GM18870 (cell line): ENCODE data around the gene TEX36.
"Not testable (repeated sequence)": the region's sequence is repeated elsewhere in the genome, so short reads cannot be mapped to it uniquely, and the experiment has no call there.

Experiments used
- ATAC-seq: cut with Tn5 transposase; IDR thresholded peaks from one replicate; pipeline ENCODE4 v1.9.1; 2021; ENCODE audit warnings: moderate library complexity; ENCODE audit not compliant: unreplicated experiment

Gene TEX36

DNA sequence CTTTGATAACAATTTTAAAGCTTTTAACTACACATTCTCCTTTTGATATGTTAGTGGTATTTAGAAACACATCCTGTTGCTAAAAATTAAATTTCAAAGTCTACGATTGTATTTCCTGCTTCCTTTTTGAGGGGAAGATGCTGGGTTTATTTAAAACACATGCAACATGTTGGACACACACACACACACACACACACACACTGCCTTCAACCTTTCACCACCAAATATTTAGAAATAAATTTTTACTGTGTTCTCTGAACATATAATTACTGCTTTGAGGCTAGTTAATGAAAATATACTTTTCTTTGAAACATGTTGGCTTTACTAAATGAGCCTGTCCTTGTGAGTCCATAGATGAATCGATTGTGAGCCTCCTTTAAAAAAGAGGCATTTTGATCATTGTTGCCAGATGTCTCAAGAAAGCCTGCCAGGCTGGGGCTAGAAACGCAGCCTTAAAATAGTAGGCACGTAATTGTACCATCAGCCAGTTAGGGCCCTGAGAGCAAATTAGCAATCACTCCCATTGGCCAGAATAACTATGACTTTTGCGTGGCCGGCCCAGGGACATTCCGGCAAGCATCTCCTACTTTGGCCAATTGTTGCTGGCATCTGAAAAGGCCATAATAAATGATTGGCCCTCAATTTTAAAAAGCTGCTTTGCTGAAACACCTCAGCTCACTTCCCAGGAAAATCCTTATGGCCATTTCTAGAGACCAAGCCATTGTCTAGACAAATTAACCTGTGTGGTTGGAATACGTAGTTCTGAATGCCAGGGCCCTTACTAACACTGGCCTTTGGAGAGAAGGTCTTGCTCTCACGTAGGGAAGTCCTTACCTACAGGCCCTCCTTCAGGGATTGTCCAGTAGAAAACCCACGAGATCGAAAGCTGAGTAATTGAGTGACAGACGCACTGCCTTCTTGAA, 9.9 kb upstream of the TEX36 start:
- ATAC-seq, result no peak

DNA sequence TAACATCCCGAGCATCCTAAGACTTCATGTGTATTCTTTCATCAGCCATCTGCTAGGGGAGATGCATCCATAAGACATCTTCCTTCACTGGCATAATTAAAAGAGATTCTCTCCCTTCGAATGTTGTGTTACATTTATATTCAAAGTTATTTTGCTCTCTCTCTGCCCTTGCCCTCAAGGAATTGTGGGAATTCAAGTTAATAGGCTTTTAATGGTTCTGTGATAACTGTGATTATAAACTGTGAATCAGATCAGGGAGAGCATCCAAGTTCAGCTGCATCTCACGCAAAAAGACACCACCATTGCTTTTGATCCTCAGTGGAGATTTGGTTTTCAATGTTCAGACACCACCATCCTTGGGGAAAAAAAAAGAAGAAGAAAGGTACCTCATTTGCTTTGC, 9.2 kb upstream of the TEX36 start:
- ATAC-seq, result no peak

DNA sequence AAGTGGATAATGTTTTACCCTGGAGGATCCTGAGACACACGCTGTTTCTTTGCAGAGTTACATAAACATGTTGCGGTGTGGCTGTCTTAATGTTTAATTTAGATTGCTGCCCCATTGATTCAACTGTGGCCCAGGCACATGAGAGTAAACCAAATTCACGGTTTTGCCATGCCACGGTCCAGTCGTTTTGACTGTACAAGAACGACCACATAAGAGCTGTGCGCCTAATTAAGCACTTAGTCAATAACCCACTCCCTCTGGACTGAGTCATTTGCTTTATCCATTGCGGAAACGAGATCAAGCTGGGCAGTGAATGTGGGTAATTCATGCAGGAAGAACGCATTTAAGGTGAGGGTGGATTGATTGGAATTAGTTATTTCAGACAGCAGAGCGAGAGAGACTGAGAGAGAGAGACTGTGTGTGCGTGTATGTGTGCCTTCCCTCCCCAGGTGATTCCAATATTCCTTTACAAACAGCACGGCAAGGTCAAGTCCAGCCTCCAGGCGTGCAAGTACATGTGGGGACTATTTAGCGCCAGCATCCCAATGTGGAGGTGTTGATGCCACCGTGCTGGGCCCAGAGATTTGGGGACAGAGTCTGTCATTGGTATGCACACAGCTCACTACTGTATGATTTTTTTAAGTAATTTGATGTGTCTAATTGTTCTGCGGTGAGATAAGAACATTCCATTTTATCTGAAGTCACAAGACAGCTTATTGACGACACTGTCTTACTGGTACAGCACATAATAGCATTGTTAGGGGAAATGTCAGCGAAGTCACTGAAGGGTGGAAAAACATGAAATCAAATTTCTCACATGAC, 8.4 kb upstream of the TEX36 start:
- ATAC-seq, result no peak

DNA sequence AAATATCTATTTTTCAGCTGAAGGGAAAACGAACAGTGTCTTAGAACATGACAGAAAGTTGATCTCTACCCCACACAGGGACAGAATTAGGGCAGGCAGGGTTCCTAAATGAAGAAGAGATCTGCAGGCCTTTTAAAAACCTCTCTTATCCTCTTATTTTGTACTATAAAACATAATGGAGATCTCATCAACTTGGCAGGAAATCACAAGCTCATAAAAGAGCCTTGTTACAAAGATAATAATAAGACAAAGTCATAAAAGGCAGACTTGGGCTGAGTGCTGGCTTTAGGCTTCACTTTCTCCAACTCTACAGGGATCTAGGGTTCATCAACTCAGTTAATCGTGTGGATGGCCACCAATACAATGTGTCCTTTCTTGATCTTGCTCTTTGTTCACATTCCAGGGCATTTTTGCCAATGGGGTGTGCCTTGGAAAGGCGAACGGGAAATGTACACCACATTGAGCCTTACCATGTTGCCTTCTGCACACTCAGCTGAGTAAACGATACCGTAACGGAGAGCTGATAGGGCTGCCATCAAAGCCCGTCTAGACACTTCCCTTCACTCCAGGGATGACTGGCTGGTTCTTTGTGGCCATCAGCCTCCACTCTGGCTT, 7.1 kb upstream of the TEX36 start:
- ATAC-seq, result no peak

DNA sequence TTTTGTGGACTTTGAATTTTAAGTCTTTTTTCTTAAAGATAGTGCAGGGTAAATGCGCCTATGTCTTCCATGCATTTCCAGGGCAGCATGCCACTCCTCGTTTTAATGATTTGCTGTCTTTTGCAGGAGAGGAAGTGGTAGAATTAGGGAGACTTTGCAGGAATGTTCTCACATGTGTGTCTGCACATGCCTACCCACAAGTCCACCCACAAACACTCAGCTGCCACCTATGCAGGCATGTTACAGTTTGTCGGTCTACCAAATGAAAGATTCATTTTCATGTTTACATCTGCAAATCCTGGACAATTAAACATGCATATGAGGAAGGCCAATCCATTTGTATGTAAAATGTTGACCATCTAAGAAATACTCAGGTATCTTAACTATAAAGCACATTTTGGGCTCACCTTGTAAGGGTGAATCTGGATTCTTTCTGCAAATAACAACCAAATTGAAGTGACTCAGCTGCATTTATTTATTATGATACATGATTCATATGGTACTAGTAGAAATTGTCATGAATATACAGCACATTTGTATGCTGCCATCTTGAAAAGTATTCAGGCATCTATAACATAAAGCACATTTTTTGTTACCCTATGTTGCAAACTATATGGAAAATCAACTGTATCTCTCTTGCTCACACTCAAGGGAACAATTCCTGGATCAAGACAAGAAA, 4.7 kb upstream of the TEX36 start:
- ATAC-seq, result no peak

DNA sequence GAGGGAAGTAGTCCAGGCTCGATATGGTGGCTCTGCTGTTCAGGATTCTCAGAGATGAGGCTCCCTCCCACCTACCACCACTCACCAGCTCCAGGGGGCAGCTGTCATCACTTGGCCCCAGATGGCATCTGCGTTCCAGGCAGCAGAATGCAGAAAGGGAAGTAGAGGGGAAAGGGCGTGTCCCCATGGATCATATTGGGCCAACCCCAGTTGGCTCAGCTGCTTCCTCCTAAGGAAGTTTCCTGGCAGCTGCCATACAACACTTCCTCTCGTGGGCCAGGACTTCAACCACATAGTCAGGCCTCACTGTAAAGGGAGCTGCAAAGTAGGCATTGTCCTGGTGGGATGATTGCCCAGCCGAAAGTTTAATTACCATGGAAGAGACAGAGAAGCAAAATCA, 1.6 kb upstream of the TEX36 start:
- ATAC-seq, result no peak

DNA sequence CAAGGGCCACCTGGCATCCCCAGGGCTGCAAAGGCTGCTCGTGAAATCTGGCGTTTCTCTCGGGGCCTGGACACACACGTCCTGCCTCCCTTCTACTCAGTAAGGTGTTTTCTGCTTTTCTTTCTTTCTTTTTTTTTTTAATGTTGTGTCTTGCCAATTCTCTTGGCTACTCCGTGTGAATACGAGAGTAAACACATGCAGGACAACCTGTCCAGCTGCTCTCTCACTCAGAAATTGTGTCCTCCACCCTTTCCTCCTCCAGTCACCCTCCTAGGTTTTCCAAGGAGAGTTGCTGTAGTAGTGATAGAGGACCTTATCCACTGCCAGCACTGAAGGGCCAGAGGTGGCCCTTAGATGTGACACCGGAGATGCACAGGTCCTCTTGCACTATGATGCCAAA, 858 bp upstream of the TEX36 start:
- no peak for ATAC-seq

DNA sequence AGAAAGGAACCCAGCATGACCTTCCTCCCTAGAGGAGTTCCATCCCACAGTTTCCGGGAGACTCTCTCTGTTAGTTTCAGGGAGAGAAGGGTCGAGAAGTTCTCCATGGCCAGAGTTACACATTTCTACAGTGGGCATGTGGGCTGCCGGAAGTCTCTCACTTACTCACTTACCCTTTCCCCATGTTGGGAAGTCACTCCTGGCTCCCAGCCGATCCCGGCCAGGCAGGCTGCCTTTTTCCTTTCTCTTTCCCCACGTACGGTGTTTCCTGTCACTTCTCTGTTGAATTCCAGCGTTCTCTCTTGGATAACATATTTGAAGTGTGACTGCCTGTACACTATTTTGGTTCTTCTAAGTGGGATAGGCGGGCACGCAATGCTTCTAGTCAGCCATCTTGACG, 3.5 kb downstream of the TEX36 start:
- no peak for ATAC-seq

DNA sequence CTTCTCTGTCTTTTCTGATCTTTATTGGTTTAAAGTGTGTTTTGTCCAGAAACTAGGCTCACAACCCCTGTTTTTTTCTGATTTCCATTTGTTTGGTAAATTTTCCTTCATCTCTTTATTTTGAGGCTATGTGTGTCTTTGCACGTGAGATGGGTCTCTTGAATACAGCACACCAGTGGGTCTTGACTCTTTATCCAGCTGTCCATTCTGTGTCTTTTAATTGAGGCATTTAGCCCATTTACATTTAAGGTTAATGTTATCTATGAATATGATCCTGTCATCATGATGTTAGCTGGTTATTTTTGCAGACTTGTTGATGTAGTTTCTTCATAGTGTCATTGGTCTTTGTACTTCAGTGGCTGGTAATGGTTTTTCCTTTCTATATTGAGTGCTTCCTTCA, 10.1 kb downstream of the TEX36 start:
- no peak for ATAC-seq

DNA sequence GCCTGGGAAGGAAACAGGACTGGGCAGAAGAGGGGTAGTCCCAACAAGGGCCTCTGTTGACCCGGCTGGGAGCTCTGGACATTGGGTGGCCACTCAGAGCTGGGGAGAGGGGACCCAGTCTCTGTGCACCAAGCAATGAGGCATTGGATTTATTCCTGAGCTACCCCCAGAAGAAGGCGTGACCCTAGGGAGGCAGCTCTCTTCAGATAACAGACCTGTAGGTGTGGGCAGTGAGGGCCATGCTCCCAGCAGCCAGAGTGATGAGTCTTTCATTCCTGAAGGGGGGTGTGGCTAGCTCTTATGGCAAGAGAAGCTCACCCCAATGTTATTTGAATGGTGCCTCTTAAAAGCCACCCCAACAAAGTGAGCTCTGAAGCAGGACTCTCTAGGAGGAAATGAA, 20.4 kb downstream of the TEX36 start:
- ATAC-seq, result no peak

DNA sequence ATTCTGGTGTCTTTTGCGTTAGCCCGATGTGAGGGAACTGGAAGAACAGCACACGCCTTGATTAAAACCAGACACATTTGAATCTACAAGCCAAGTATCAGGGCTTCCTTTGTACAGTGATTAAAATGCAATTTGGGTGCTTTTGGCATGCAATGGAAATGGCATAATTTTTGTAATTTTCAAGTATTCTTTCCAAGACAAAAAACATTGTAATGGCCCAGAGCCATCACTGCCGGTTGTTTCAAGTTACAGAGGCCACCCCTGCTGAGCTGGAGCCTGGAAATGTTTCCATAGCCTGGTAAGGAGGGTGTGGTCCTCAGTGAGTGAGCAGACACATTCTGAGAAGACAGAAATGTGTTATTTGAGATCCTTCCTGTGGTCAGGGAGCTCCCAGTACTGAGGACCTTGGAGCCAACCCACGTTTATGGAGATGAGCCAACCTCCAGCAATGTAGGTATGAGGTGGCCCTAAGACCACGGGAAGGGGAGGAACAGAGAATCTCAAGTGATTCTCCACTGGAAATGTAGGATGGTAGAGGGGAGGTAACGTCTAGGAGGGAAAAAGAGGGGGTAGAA, 20.9 kb downstream of the TEX36 start:
- no peak for ATAC-seq

DNA sequence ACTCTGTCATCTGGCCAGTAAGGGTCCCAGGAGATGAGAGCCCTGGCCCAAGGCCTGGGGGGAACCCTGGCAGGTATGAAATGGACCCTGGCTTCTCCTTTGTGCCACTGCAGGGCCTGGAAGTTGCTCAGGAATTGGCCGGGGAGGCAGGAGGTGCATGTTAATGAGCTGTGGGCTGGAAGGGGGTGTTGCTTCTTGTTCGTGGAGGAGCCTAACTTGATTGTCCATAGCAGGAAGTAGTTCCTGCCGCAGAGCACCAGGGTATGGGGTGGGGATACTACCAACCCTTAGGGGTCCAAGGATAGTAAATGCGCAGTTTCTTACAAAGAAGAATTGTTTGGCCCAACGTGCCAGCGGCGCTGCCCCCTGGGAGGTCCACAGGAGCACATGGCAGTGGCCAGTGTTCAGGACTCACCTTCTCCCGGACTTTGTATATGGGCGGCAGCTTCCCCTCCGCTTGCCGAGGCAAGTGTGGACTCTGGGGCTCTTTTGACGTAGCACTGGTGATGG, 21.5 kb downstream of the TEX36 start:
- ATAC-seq, result no peak

DNA sequence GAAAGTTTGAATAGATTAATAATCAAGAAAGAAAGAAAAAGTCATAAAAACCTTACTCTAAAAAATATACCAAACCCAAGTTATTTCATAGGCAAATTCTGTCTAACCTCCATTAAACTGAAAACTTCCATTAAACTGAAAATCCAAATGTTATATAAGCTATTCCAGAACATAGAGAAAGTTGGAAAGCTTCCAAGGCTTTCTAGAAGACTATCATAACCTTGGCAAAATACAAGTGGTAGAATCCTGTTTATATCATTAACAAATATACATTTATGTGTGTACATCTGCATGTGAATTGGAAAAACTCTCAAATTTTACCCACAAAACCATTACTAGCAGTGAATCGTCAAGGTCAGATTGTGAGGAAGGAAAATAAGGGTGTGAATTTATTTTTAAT, 23.9 kb downstream of the TEX36 start:
- ATAC-seq, result no peak

DNA sequence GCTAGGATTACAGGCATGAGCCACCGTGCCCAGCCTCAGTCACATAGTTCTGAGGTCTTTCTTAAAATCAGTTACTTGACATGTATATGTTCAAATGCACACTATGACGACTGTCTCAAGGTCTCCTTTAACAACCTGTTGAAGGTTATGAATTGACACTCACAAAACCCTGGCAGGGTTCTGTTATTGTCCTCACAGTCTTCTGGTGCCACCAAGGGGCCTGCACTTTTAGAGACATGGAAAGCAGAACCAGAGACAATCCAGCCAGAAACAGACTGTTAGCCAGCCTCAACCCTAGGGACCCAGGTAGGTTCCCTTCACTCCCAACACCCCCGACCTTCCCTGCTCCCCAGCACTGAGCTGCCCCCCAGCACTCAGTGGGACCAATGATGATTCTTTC, 26.4 kb downstream of the TEX36 start:
- ATAC-seq, result no peak

DNA sequence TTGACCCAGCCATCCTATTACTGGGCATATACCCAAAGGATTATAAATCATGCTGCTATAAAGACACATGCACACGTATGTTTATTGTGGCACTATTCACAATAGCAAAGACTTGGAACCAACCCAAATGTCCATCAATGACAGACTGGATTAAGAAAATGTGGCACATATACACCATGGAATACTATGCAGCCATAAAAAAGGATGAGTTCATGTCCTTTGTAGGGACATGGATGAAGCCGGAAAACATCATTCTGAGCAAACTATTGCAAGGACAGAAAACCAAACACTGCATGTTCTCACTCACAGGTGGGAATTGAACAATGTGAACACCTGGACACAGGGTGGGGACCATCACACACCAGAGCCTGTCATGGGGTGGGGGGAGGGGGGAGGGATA, 29.9 kb downstream of the TEX36 start:
- ATAC-seq, result not testable (repeated sequence)

DNA sequence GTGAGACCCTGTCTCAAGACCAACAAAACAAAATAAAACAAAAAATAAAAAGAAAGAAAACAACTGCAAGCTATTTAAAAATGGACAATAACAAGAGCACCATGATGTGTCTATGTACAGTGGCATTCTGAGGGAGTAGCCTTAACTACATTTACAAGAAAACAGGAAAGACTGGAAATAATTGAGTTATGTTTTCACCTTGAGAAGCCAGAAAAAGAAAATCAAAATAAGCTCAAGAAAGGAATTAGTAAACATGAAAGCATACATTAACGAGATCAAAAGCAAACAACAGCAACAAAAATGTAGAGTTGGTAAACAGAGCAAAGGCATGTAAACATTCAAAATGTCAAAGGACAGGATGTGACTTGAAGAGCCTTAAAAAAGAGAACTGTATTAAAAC, 36.7 kb downstream of the TEX36 start:
- ATAC-seq, result no peak

DNA sequence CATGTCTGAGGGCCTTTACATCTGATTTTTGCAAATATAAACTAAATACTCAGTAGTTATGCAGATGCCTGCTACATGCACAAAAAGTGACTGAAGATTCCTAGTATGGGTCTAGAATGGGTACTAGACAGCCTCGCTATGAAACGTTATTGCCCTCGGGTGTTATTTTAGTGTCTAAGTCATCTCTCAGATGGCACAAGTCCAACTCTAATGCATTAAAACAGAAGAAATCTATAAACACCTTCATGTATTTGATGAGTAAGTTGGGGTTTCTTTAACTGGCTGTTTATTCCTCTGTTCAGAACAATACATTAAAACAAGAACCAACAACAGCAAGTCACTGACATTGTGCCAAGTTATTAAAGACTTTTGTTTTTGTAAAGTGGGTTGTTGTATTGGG, 41.6 kb downstream of the TEX36 start:
- no peak for ATAC-seq

DNA sequence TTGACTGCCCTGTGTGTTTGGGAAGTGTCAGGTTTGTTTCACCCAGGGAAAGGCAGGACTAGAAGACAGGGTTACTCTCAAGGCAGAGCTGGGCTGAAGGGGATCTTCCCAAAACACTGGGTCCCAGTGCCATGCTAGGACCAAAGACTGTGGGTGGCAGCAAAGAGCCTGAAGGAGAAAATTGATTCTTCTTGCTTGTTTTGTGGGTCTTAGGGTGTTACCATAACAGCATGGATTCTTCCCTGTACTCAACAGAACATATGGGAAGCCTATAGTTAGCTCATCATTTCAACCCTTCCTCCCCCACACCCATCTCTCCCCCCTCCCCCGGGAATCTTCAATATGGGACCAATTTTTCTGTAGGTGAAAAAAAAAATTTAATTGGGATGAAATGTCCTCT, 42.3 kb downstream of the TEX36 start:
- no peak for ATAC-seq

DNA sequence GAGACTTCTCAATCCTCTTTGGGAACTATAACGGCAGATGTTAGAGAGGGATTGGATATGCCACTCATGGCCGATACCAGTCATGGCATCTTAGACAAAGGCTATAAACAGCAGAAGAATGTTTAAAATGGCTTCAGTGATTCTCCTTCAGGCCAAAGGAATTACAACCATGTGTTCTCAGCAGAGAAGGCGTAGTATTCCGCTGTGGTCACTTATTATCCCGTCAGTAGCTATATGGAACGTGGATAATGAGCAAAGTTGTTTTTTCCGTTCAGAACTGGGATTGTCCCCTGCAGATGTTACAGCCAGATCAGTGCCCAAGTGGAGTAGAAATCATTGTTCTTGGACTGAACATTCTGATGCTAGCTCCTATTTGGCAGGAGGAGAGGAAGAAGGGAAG, 43.1 kb downstream of the TEX36 start:
- ATAC-seq, result no peak

DNA sequence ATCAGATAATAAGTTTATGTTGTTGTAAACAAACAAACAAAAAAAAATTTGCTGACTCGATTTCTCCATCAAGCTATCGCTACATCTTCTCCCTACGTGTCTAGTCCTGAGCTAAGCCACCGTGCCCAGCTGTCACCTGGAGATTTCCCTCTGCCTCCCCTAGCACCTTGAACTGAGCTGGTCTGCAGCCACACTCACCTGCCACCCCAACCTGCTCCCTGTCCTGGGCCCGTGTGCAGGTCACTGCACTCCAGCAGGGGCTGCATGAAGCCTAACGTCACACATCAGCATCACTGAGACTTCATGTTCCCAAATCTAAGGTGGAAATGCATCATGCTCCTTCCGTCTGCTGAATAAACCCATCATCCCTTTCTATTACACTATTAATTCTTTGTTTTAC, 44.4 kb downstream of the TEX36 start:
- no peak for ATAC-seq

DNA sequence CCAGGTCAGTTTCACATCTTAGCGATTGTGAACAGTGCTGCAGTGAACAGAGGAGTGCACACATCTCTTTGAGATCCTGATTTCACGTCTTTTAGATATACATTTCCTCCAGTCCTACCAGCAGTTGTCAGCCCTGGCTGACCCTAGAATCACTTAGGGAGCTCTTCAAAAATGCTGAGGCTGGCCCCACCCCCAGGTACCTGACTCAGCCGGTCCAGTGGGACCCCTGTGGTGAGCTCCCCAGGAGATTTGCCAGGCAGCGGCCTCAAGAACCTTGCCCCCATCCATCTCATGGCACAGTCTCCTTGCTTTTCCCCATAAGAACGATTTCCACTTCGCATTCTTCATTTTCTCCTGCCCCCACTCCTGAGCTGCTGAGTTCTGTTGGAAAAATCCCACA, 45.5 kb downstream of the TEX36 start:
- no peak for ATAC-seq
